Measurements from ENCODE around the gene SLIT3.

The SLIT3 gene

DNA sequence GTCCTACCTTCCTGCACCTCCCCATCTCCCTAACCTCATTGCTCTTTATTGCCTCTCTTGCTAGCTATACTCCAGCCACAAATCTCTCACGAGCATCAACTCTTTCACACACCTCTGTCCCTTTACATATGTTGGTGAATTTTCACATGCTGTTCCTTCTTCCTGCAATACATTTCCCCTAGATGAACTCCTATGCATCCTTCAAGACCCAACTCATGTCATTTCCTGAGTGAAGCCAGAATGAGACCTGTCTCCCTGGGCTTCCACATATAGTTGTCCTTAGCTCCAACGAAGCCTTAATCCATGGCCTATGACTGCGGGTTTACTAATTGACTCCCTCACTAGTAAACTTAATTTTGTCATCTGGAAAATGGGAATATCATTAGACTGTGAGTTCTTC, 424.5 kb downstream of the SLIT3 start:
- no peak overlapping the region for H3K4me2 ChIP-seq (ENCODE audit: low read depth, low read length, poor library complexity, severe bottlenecking)
- H3K27me3 ChIP-seq (ENCODE audit: low read length): no peaks in the 10 kb centered on the region
- no peak overlapping the region for H3K9ac ChIP-seq (ENCODE audit: low read length)
- H3K9me3 ChIP-seq (ENCODE audit: insufficient read depth, low read length): no peaks in the 10 kb centered on the region
- no peak overlapping the region for H2AFZ ChIP-seq (ENCODE audit: low read depth, low read length, severe bottlenecking)
- no peaks in the 10 kb centered on the region for H4K20me1 ChIP-seq (ENCODE audit: low read depth, low read length)
- no peak overlapping the region for H3K27ac ChIP-seq (ENCODE audit: low read depth, low read length)
- no peaks in the 10 kb centered on the region for H3F3A ChIP-seq (ENCODE audit: insufficient read depth)
- H3K79me2 ChIP-seq (ENCODE audit: insufficient read depth, low read length): no peaks in the 10 kb centered on the region
- H3K36me3 ChIP-seq (ENCODE audit: low read length): no peaks in the 10 kb centered on the region
- TF ChIP-seq, protein P1, sequence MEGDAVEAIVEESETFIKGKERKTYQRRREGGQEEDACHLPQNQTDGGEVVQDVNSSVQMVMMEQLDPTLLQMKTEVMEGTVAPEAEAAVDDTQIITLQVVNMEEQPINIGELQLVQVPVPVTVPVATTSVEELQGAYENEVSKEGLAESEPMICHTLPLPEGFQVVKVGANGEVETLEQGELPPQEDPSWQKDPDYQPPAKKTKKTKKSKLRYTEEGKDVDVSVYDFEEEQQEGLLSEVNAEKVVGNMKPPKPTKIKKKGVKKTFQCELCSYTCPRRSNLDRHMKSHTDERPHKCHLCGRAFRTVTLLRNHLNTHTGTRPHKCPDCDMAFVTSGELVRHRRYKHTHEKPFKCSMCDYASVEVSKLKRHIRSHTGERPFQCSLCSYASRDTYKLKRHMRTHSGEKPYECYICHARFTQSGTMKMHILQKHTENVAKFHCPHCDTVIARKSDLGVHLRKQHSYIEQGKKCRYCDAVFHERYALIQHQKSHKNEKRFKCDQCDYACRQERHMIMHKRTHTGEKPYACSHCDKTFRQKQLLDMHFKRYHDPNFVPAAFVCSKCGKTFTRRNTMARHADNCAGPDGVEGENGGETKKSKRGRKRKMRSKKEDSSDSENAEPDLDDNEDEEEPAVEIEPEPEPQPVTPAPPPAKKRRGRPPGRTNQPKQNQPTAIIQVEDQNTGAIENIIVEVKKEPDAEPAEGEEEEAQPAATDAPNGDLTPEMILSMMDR (IDR thresholded peaks at IDR 0.05; ENCODE audit: insufficient read depth, low read length, poor library complexity, severe bottlenecking): no peak
- TF ChIP-seq EZH2phosphoT487 (conservative IDR thresholded peaks at IDR 0.05; ENCODE audit: low read length): no peak
- no peak overlapping the region for H3K4me3 ChIP-seq (ENCODE audit: insufficient read depth, low read length, poor library complexity, severe bottlenecking)
- no peaks in the 10 kb centered on the region for H3K9me2 ChIP-seq (replicated peaks; ENCODE audit: insufficient read depth, low read length)

DNA sequence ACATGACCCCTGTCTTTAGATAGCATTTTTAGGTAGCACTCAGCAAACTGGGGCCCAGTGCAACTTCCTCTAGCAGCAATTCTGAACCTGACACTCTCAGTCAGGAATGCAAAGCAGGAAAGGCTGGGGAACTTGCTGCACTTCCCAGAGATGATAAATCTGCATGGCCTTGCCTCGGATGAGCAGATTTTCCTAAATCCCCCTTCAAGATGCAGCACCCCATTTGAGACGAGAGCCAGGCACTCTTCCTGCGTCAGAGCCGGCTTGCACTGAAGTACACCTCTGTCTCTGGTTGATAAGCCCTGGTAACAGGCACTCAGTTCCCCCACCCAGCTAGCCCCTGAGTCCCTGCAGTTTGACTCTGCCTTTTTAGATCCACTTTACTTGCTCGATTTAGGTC, 425.1 kb downstream of the SLIT3 start:
- no peaks in the 10 kb centered on the region for H3F3A ChIP-seq (ENCODE audit: insufficient read depth)
- no peaks in the 10 kb centered on the region for H3K9me3 ChIP-seq (ENCODE audit: insufficient read depth, low read length)
- H3K79me2 ChIP-seq (ENCODE audit: insufficient read depth, low read length): no peaks in the 10 kb centered on the region
- H3K4me3 ChIP-seq (ENCODE audit: insufficient read depth, low read length, poor library complexity, severe bottlenecking): no peak overlapping the region
- no peaks in the 10 kb centered on the region for H3K36me3 ChIP-seq (ENCODE audit: low read length)
- TF ChIP-seq, protein P1 (IDR thresholded peaks at IDR 0.05; ENCODE audit: insufficient read depth, low read length, poor library complexity, severe bottlenecking): no peak
- TF ChIP-seq EZH2phosphoT487 (conservative IDR thresholded peaks at IDR 0.05; ENCODE audit: low read length): no peak
- H3K27ac ChIP-seq (ENCODE audit: low read depth, low read length): no peak overlapping the region
- no peaks in the 10 kb centered on the region for H3K9me2 ChIP-seq (replicated peaks; ENCODE audit: insufficient read depth, low read length)
- no peaks in the 10 kb centered on the region for H4K20me1 ChIP-seq (ENCODE audit: low read depth, low read length)
- H3K9ac ChIP-seq (ENCODE audit: low read length): no peak overlapping the region
- no peak overlapping the region for H3K4me2 ChIP-seq (ENCODE audit: low read depth, low read length, poor library complexity, severe bottlenecking)
- H2AFZ ChIP-seq (ENCODE audit: low read depth, low read length, severe bottlenecking): no peak overlapping the region
- no peaks in the 10 kb centered on the region for H3K27me3 ChIP-seq (ENCODE audit: low read length)

GRCh38 chr5:168874713-168875380, 426.1 kb downstream of the SLIT3 start:
- no peaks in the 10 kb centered on the region for H3K9me3 ChIP-seq (ENCODE audit: insufficient read depth, low read length)
- H3K27me3 ChIP-seq (ENCODE audit: low read length): no peaks in the 10 kb centered on the region
- H3K79me2 ChIP-seq (ENCODE audit: insufficient read depth, low read length): no peaks in the 10 kb centered on the region
- H3K9me2 ChIP-seq (replicated peaks; ENCODE audit: insufficient read depth, low read length): no peaks in the 10 kb centered on the region
- H4K20me1 ChIP-seq (ENCODE audit: low read depth, low read length): no peaks in the 10 kb centered on the region
- TF ChIP-seq EZH2phosphoT487 (conservative IDR thresholded peaks at IDR 0.05; ENCODE audit: low read length): no peak
- TF ChIP-seq, protein P1 (IDR thresholded peaks at IDR 0.05; ENCODE audit: insufficient read depth, low read length, poor library complexity, severe bottlenecking): no peak
- no peak overlapping the region for H2AFZ ChIP-seq (ENCODE audit: low read depth, low read length, severe bottlenecking)
- no peaks in the 10 kb centered on the region for H3K36me3 ChIP-seq (ENCODE audit: low read length)
- H3K4me2 ChIP-seq (ENCODE audit: low read depth, low read length, poor library complexity, severe bottlenecking): no peak overlapping the region
- no peak overlapping the region for H3K4me3 ChIP-seq (ENCODE audit: insufficient read depth, low read length, poor library complexity, severe bottlenecking)
- H3F3A ChIP-seq (ENCODE audit: insufficient read depth): no peaks in the 10 kb centered on the region
- no peak overlapping the region for H3K27ac ChIP-seq (ENCODE audit: low read depth, low read length)
- H3K9ac ChIP-seq (ENCODE audit: low read length): no peak overlapping the region

Data from SU-DHL-6 (cell line).